ENCODE measurements around the gene C1orf146. TPM values are rescaled to one million over a fixed set of nuclear protein-coding genes. Genes with fewer than 3 reads are reported as not detected.
"Not testable (repeated sequence)": the region's sequence is repeated elsewhere in the genome, so short reads cannot be mapped to it uniquely, and the experiment has no call there.

The C1orf146 gene
- total RNA-seq, 1 donor from 2014 or later: not detected

GRCh38 chr1:92228401-92228800, 10.7 kb downstream of the C1orf146 start:
- no peak for DNase-seq
- Mint-ChIP-seq H3K27me3 (ENCODE audit: unreplicated experiment) (peaks cover 3% of the 10 kb centered on the region), H3K4me3 (ENCODE audit: unreplicated experiment) (no peak overlapping the region), H3K27ac (ENCODE audit: unreplicated experiment) (no peak overlapping the region), H3K36me3 (ENCODE audit: unreplicated experiment) (no peaks in the 10 kb centered on the region), H3K9me3 (ENCODE audit: unreplicated experiment) (no peaks in the 10 kb centered on the region), H3K4me1 (ENCODE audit: low read depth, unreplicated experiment) (no peaks in the 10 kb centered on the region)
- TF ChIP-seq CTCF (IDR thresholded peaks at IDR 0.05; ENCODE audit: partially characterized antibody, unreplicated experiment): no peak

- no peak for DNase-seq
- Mint-ChIP-seq H3K4me3 (ENCODE audit: unreplicated experiment) (no peak overlapping the region), H3K36me3 (ENCODE audit: unreplicated experiment) (no peaks in the 10 kb centered on the region), H3K27ac (ENCODE audit: unreplicated experiment) (no peak overlapping the region), H3K4me1 (ENCODE audit: low read depth, unreplicated experiment) (no peaks in the 10 kb centered on the region), H3K9me3 (ENCODE audit: unreplicated experiment) (no peaks in the 10 kb centered on the region), H3K27me3 (ENCODE audit: unreplicated experiment) (peaks cover 3% of the 10 kb centered on the region)
- TF ChIP-seq CTCF (IDR thresholded peaks at IDR 0.05; ENCODE audit: partially characterized antibody, unreplicated experiment): no peak
Measured at GRCh38 chr1:92230736-92231135, 13.0 kb downstream of the C1orf146 start.

GRCh38 chr1:92240034-92240433, 22.3 kb downstream of the C1orf146 start:
- Mint-ChIP-seq H3K4me3 (ENCODE audit: unreplicated experiment) (no peak overlapping the region), H3K27ac (ENCODE audit: unreplicated experiment) (peak overlapping the region; percentile 17)

GRCh38 chr1:92244376-92244775, 26.7 kb downstream of the C1orf146 start:
- peaks cover 3% of the 10 kb centered on the region for H3K4me1 Mint-ChIP-seq (ENCODE audit: low read depth, unreplicated experiment)
- H3K27ac Mint-ChIP-seq (ENCODE audit: unreplicated experiment): no peak overlapping the region
- no peaks in the 10 kb centered on the region for H3K9me3 Mint-ChIP-seq (ENCODE audit: unreplicated experiment)
- H3K36me3 Mint-ChIP-seq (ENCODE audit: unreplicated experiment): no peaks in the 10 kb centered on the region
- no peak overlapping the region for H3K4me3 Mint-ChIP-seq (ENCODE audit: unreplicated experiment)
- no peak for TF ChIP-seq CTCF (IDR thresholded peaks at IDR 0.05; ENCODE audit: partially characterized antibody, unreplicated experiment)
- DNase-seq: no peak
- no peaks in the 10 kb centered on the region for H3K27me3 Mint-ChIP-seq (ENCODE audit: unreplicated experiment)

More at GRCh38 chr1:92240034-92240433, 22.3 kb downstream of the C1orf146 start:
- Mint-ChIP-seq H3K9me3 (ENCODE audit: unreplicated experiment) (no peaks in the 10 kb centered on the region), H3K36me3 (ENCODE audit: unreplicated experiment) (no peaks in the 10 kb centered on the region), H3K4me1 (ENCODE audit: low read depth, unreplicated experiment) (peaks cover 3% of the 10 kb centered on the region), H3K27me3 (ENCODE audit: unreplicated experiment) (no peaks in the 10 kb centered on the region)
- TF ChIP-seq CTCF (IDR thresholded peaks at IDR 0.05; ENCODE audit: partially characterized antibody, unreplicated experiment): no peak
- no peak for DNase-seq

GRCh38 chr1:92254714-92255113, 37.0 kb downstream of the C1orf146 start:
- not testable (repeated sequence) for H3K27ac Mint-ChIP-seq (ENCODE audit: unreplicated experiment); H3K27me3 Mint-ChIP-seq (ENCODE audit: unreplicated experiment); H3K4me3 Mint-ChIP-seq (ENCODE audit: unreplicated experiment); DNase-seq; H3K9me3 Mint-ChIP-seq (ENCODE audit: unreplicated experiment); H3K4me1 Mint-ChIP-seq (ENCODE audit: low read depth, unreplicated experiment)
- H3K36me3 Mint-ChIP-seq (ENCODE audit: unreplicated experiment): peaks cover 15% of the 10 kb centered on the region

GRCh38 chr1:92259350-92259749, 41.6 kb downstream of the C1orf146 start:
- TF ChIP-seq CTCF (IDR thresholded peaks at IDR 0.05; ENCODE audit: partially characterized antibody, unreplicated experiment): no peak
- peaks cover 1% of the 10 kb centered on the region for H3K27me3 Mint-ChIP-seq (ENCODE audit: unreplicated experiment)
- H3K4me1 Mint-ChIP-seq (ENCODE audit: low read depth, unreplicated experiment): no peaks in the 10 kb centered on the region
- no peaks in the 10 kb centered on the region for H3K9me3 Mint-ChIP-seq (ENCODE audit: unreplicated experiment)
- no peak for DNase-seq
- no peak overlapping the region for H3K4me3 Mint-ChIP-seq (ENCODE audit: unreplicated experiment)
- no peak overlapping the region for H3K27ac Mint-ChIP-seq (ENCODE audit: unreplicated experiment)
- H3K36me3 Mint-ChIP-seq (ENCODE audit: unreplicated experiment): peaks cover 11% of the 10 kb centered on the region

Data from glutamatergic neuron (in vitro differentiated cells).